ENCODE results near the gene SETD1B.
"Not testable (repeated sequence)": the region's sequence is repeated elsewhere in the genome, so short reads cannot be mapped to it uniquely, and the experiment has no call there.

SETD1B gene

DNA sequence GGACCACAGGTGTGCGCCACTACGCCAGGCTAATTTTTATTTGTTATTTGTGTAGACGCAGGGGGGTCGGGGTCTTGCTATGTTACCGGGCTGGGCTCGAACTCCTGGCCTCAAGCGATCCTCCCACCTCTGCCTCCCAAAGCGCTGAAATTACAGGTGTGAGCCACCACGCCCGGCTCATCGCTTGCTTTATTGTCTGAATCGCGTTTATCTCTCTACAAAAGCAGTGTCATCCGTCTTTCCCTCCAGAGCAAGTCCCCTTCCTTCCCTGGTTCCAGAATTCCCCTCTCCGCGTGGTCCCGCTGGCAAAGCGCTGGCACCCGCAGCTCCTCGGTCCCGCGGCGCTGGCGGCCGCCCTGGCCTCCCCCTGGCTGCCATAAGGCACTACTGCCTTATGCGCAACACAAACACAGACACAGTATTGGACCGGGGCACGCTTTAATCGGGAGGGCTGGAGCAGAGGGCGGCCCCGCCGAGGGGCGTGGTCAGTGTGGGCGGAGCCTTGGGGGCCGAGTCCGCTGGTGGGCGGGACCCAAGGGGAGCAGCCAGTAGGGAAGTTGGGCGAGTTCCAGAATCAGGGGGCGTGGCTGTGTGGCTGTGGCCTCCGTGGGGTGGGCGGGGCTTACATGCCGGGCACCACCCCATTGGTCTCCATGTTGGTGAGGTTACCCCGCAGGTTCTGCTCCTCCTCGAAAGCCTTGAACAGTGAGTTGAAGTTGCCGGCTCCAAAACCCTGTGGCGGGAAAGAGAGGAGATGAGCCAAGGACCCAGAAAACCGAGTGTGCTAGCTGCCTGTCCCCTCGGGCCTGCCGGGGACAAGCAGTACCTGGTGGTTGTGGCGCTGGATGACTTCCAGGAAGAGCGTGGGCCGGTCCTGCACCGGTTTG lies 35.5 kb downstream of the SETD1B start:
- Histone ChIP-seq H3K36me3 (ENCODE audit: insufficient read depth, low read depth, low read length) (no peaks in the 10 kb centered on the region), H3K27me3 (ENCODE audit: insufficient read depth, low read length) (peaks cover 4% of the 10 kb centered on the region; the same call in 1 of the 2 replicates), H3K9me3 (ENCODE audit: insufficient read depth, low read depth, low read length) (no peaks in the 10 kb centered on the region), H3K4me3 (ENCODE audit: low read length) (peak overlapping the region; percentile 71), H3K27ac (ENCODE audit: low read length) (no peak overlapping the region), H3K9ac (ENCODE audit: low read depth, low read length) (peak overlapping the region; percentile 76; the same call in 1 of the 2 replicates), H3K4me1 (ENCODE audit: insufficient read depth, low read length) (no peaks in the 10 kb centered on the region)

DNA sequence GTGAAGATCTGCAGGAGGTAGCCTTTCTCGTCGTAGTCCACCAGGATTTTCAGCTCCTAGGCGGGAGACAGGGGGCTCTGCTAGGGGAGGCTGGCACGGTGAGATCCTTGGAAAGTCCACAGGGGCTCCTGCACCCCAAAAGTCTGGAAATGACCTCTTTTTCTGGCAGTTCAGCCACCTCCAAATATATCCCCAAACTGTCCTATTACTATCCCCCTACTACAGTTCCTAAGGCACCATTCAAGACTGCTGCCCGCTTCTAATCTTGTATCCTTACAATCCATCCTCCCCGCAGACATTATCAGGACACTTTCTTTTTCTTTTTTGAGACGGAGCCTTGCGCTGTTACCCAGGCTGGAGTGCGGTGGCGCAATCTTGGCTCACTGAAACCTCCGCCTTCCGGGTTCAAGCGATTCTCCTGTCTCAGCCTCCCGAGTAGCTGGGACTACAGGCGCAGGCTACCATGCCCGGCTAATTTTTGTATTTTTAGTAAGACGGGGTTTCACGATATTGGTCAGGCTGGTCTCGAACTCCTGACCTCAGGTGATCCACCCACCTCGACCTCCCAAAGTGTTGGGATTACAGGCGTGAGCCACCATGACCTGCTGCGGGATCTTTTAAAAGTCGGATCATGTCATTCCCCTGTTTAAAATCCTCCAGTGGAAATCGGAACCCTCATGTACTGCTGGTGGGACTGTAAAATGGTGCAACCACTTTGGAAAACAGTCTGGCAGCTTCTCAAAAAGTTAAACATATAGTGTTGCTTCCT lies 36.4 kb downstream of the SETD1B start:
- Histone ChIP-seq H3K4me3 (ENCODE audit: low read length) (peak overlapping the region; percentile 71), H3K9ac (ENCODE audit: low read depth, low read length) (peak overlapping the region; percentile 76; the same call in 1 of the 2 replicates), H3K9me3 (ENCODE audit: insufficient read depth, low read depth, low read length) (no peaks in the 10 kb centered on the region), H3K27me3 (ENCODE audit: insufficient read depth, low read length) (peaks cover 4% of the 10 kb centered on the region; the same call in 1 of the 2 replicates), H3K27ac (ENCODE audit: low read length) (no peak overlapping the region), H3K4me1 (ENCODE audit: insufficient read depth, low read length) (no peaks in the 10 kb centered on the region), H3K36me3 (ENCODE audit: insufficient read depth, low read depth, low read length) (no peaks in the 10 kb centered on the region)

DNA sequence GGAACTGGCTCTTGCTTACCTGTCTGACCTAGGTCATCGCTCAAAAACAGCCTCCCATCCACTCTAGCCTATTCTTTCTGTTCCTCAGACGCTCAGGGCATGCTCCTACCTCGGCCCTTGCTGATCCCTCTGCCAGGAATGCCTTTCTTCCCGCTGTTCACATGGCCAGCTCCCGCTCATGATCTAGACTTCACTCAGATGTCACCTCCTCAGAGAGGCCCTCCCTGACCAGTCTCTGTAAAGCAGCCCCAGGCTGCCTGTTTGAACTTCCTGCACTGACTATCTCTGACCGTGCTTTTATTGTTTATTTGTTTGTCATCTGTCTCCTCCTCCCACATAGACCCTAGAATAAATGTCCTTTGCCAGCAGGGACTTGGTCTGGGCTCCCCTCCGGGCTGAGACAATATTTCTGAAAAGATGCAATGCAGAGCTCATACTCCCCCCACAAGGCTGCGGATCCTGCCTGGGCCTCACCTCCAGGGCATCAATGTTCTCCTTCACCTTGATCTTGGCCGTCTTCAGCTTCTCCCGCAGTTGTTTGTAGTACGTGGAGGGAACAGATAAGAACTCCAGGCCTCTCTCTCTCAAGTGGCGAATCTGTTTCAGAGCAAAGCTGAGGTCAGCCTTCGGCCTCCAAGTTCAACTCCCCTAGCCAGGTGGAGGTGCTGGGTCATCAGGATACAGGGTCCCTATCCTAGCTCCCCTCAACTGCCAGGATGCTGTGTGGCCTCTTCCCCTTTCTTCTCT lies 39.6 kb downstream of the SETD1B start:
- H3K4me1 ChIP-seq (ENCODE audit: insufficient read depth, low read length) = no peaks in the 10 kb centered on the region
- H3K27ac ChIP-seq (ENCODE audit: low read length) = no peak overlapping the region
- H3K9me3 ChIP-seq (ENCODE audit: insufficient read depth, low read depth, low read length) = no peaks in the 10 kb centered on the region
- H3K27me3 ChIP-seq (ENCODE audit: insufficient read depth, low read length) = peaks cover 4% of the 10 kb centered on the region; the same call in 1 of the 2 replicates
- no peaks in the 10 kb centered on the region for H3K36me3 ChIP-seq (ENCODE audit: insufficient read depth, low read depth, low read length)
- no peak overlapping the region for H3K9ac ChIP-seq (ENCODE audit: low read depth, low read length)
- H3K4me3 ChIP-seq (ENCODE audit: low read length) = no peak overlapping the region

DNA sequence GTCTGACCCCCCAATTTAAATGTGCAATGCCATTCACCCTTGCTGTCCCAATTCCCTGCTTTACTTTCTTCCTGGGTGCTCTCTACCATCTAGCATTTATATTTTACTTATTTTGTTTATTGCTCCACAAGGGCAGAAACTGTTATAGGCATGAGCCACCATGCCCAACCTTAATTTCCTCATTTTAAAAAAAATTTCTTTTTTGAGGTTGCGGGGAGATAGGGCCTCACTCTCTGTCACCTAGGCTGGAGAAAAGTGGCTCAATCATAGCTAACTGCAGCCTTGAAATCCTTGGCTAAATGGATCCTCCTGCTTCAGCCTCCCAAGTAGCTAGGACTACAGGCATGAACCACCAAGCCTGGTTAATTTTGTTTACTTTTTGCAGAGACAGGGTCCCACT lies 41.9 kb downstream of the SETD1B start:
- H3K4me3 ChIP-seq (ENCODE audit: low read length) = no peak overlapping the region
- H3K9ac ChIP-seq (ENCODE audit: low read depth, low read length) = no peak overlapping the region
- H3K4me1 ChIP-seq (ENCODE audit: insufficient read depth, low read length) = no peaks in the 10 kb centered on the region
- H3K36me3 ChIP-seq (ENCODE audit: insufficient read depth, low read depth, low read length) = no peaks in the 10 kb centered on the region
- H3K27ac ChIP-seq (ENCODE audit: low read length) = no peak overlapping the region
- H3K9me3 ChIP-seq (ENCODE audit: insufficient read depth, low read depth, low read length) = no peaks in the 10 kb centered on the region
- H3K27me3 ChIP-seq (ENCODE audit: insufficient read depth, low read length) = no peaks in the 10 kb centered on the region

DNA sequence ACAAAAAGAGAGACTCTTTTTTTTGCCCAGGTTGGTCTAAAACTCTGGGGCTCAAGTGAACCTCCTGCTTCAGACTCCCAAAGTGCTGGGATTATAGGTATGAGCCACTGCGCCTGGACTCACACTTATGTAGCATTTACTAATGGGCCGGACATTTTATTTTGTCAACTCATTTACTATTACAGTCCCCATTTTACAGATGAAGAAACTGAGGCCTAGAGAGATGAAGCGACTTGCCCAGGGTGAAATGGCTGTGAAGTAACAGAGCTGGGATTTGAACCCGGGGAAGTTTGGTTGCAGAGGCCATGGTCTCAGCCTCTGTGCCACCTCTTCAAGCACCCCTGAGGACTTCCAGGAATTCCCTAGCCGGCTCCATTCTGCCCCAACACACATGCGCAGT lies 45.4 kb downstream of the SETD1B start:
- H3K36me3 ChIP-seq (ENCODE audit: insufficient read depth, low read depth, low read length) = no peaks in the 10 kb centered on the region

DNA sequence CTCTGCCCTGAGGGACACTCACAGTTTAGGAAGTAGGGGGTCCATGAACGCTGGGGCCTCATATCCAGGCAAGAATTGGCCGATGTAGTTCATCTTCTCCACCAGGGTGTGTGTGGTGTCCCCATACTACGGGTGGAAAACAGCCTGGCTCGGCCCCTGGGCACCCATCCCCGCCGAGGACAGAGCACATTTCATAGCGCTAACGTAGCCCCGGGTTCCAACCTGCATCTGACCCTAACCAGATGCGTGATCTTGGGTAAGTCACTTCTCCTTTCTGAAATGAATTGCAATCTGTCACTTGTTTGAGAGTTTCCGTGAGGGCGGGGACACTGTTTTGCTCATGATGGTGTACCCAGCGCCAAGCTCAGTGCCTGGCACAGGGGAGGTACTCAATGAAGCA lies 45.9 kb downstream of the SETD1B start:
- Histone ChIP-seq H3K9ac (ENCODE audit: low read depth, low read length) (no peak overlapping the region), H3K27me3 (ENCODE audit: insufficient read depth, low read length) (no peaks in the 10 kb centered on the region), H3K36me3 (ENCODE audit: insufficient read depth, low read depth, low read length) (no peaks in the 10 kb centered on the region), H3K27ac (ENCODE audit: low read length) (no peak overlapping the region), H3K4me3 (ENCODE audit: low read length) (no peak overlapping the region), H3K9me3 (ENCODE audit: insufficient read depth, low read depth, low read length) (no peaks in the 10 kb centered on the region), H3K4me1 (ENCODE audit: insufficient read depth, low read length) (no peaks in the 10 kb centered on the region)

More for the DNA sequence above, 45.4 kb downstream of the SETD1B start:
- H3K4me1 ChIP-seq (ENCODE audit: insufficient read depth, low read length) = no peaks in the 10 kb centered on the region
- no peak overlapping the region for H3K9ac ChIP-seq (ENCODE audit: low read depth, low read length)
- H3K4me3 ChIP-seq (ENCODE audit: low read length) = no peak overlapping the region
- no peaks in the 10 kb centered on the region for H3K9me3 ChIP-seq (ENCODE audit: insufficient read depth, low read depth, low read length)
- H3K27ac ChIP-seq (ENCODE audit: low read length) = no peak overlapping the region
- H3K27me3 ChIP-seq (ENCODE audit: insufficient read depth, low read length) = no peaks in the 10 kb centered on the region

DNA sequence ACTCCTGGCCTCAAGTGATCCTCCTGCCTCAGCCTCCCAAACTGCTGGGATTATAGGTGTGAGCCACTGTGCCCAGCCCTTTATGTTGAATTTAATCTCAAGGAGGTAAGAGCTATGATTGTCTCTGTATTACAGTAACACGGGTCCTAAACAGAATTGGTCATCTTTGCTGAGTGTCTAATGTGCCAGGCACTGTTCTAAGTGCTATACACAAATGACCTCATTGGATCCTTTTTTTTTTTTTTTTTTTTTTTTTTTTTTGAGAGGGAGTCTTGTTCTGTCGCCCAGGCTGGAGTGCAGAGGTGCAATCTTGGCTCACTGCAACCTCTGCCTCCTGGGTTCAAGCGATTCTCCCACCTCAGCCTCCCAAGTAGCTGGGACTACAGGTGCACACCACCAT lies 48.6 kb downstream of the SETD1B start:
- not testable (repeated sequence) for H3K36me3 ChIP-seq (ENCODE audit: insufficient read depth, low read depth, low read length); H3K9me3 ChIP-seq (ENCODE audit: insufficient read depth, low read depth, low read length); H3K9ac ChIP-seq (ENCODE audit: low read depth, low read length); H3K27me3 ChIP-seq (ENCODE audit: insufficient read depth, low read length); H3K4me3 ChIP-seq (ENCODE audit: low read length); H3K27ac ChIP-seq (ENCODE audit: low read length); H3K4me1 ChIP-seq (ENCODE audit: insufficient read depth, low read length)

DNA sequence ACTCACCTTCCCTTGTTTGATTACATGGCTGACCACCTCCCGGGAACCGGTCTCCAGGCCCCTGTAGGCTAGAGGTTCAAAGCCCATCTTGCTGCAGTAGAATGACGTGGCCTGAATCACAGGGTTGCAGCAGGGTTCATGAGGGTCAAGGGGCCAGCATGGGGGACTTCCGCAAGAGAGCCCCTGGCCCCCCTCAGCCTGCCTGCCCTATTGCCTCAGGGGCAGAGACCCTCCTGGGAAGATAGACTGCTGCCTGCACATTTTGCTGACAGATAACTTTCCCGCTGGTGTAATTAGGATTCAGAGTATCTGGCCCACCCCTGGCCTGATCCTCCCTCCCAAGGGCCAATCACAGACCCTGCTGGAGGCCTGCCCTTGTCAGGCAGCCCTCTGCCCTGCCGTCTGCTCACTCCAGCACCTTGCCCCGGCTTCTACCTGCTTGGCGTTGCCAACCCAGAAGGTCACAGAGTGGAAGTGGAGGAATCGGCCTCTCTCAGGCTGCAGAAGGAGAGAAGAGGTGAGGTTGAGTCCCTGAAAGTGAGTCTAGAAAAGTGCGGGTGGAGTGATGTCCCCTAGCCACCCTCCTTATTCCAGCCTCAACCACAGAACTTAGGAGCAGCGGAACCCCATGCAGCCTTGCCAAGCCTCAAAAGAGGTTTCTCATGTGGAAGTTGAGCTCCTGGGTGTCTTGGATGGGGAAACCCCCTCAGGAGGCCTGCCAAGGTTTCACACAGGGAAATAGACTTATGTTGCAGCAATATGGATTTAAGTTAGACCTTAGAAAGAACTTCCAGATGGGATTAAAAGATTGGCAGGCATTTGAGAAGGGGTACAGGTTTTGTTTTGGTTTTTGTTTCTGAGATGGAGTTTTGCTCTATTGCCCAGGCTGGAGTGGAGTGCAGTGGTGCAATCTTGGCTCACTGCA lies 53.8 kb downstream of the SETD1B start:
- H3K27ac ChIP-seq (ENCODE audit: low read length) = no peak overlapping the region
- no peaks in the 10 kb centered on the region for H3K36me3 ChIP-seq (ENCODE audit: insufficient read depth, low read depth, low read length)
- no peaks in the 10 kb centered on the region for H3K27me3 ChIP-seq (ENCODE audit: insufficient read depth, low read length)
- H3K9me3 ChIP-seq (ENCODE audit: insufficient read depth, low read depth, low read length) = no peaks in the 10 kb centered on the region
- H3K4me1 ChIP-seq (ENCODE audit: insufficient read depth, low read length) = peaks cover 12% of the 10 kb centered on the region
- H3K9ac ChIP-seq (ENCODE audit: low read depth, low read length) = no peak overlapping the region
- H3K4me3 ChIP-seq (ENCODE audit: low read length) = no peak overlapping the region

DNA sequence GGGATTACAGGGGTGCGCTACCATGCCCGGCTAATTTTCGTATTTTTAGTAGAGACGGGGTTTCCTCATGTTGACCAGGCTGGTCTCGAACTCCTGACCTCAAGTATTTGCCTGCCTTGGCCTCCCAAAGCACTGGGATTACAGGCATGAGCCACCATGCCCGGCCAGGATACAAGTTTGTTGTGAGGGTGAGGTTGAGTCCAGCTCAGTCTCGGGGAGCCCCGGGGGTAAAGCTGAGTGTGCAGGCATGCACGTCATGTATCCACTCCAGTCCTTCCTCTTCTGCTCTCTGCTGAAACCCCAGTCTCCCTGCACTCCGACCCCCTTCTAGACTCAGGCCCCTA lies 54.5 kb downstream of the SETD1B start:
- Histone ChIP-seq H3K27ac (ENCODE audit: low read length) (no peak overlapping the region), H3K4me3 (ENCODE audit: low read length) (no peak overlapping the region), H3K9me3 (ENCODE audit: insufficient read depth, low read depth, low read length) (no peaks in the 10 kb centered on the region), H3K9ac (ENCODE audit: low read depth, low read length) (peak overlapping the region; percentile 43; the same call in 1 of the 2 replicates), H3K4me1 (ENCODE audit: insufficient read depth, low read length) (peaks cover 12% of the 10 kb centered on the region), H3K36me3 (ENCODE audit: insufficient read depth, low read depth, low read length) (no peaks in the 10 kb centered on the region), H3K27me3 (ENCODE audit: insufficient read depth, low read length) (no peaks in the 10 kb centered on the region)

DNA sequence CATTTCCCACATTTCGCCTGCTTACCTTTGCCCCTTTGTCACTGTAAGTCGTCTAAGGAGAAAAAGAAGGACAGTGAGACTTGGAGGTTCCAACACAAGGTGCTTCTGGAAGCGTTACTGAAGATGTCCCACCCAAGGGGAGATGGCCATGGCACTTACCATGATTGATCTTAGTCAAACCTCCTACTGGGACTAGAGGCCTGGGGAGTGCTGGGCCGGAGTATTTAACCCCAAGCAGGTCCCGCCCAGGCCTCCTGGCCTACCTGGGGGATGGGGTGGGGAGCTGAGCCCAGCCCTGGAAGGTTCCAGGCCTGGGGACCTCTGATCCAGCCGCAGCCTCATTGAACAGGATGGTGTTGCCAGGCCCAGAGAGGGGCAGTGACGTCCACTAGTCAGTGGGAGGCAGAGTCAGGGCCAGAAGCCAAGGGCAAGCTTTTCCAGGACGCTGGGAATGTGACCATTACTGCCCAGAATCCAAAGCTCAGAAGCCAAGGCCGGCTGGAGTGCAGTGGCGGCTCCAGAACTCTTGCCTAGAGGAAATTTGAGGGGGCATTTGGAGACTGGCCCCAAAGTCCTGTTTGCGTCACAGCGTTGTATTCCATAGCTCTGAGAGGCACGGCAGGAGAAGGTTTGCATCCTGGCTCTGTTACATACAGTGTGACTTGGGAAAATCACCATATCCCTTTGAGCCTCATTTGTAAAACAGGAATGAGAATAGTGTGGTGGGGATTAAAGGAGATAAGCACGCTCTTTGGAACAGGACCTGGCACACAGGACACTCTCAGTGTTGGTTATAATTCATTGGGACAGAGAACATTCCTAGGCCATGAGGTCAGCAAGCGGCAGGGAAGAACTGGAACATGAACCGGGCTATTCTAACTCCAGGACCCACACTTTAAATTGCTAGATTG lies 55.1 kb downstream of the SETD1B start, which contains the start of gene HPD:
Gene HPD (minus strand): TSS at position 198 of the 911 bp plus-strand sequence. CDS start 36 bp downstream, at position 162.
- H3K27ac ChIP-seq (ENCODE audit: low read length) = no peak within 1 kb of the TSS
- H3K27me3 ChIP-seq (ENCODE audit: insufficient read depth, low read length) = no peaks in the 10 kb centered on the region
- H3K9ac ChIP-seq (ENCODE audit: low read depth, low read length) = peak within 1 kb of the TSS; percentile 43; the same call in 1 of the 2 replicates
- H3K36me3 ChIP-seq (ENCODE audit: insufficient read depth, low read depth, low read length) = no peaks in the 10 kb centered on the region
- no peaks in the 10 kb centered on the region for H3K9me3 ChIP-seq (ENCODE audit: insufficient read depth, low read depth, low read length)
- no peak within 1 kb of the TSS for H3K4me3 ChIP-seq (ENCODE audit: low read length)
- peaks cover 12% of the 10 kb centered on the region for H3K4me1 ChIP-seq (ENCODE audit: insufficient read depth, low read length)
